NT2/D1 (cell line): ENCODE results near the gene MRPL47.

ENCODE experiments used
- YY1 ChIP-seq: IDR thresholded peaks from 2 replicates; pipeline ENCODE4 v1.6.1; 2011; ENCODE audit not compliant: insufficient read length, insufficient read depth
- ZNF274 ChIP-seq: IDR thresholded peaks from 2 replicates; pipeline ENCODE4 v1.6.1; 2011; ENCODE audit warnings: mild to moderate bottlenecking, low read depth, low read length

- no peak for TF ChIP-seq YY1
- no peak for TF ChIP-seq ZNF274
Observed at GRCh38 chr3:179563271-179563783, 41.1 kb downstream of the MRPL47 start.
